ENCODE data around the gene ANKRD13D.
A peak's percentile ranks its signal among the peaks of the same experiment; 100 is the strongest.

DNA sequence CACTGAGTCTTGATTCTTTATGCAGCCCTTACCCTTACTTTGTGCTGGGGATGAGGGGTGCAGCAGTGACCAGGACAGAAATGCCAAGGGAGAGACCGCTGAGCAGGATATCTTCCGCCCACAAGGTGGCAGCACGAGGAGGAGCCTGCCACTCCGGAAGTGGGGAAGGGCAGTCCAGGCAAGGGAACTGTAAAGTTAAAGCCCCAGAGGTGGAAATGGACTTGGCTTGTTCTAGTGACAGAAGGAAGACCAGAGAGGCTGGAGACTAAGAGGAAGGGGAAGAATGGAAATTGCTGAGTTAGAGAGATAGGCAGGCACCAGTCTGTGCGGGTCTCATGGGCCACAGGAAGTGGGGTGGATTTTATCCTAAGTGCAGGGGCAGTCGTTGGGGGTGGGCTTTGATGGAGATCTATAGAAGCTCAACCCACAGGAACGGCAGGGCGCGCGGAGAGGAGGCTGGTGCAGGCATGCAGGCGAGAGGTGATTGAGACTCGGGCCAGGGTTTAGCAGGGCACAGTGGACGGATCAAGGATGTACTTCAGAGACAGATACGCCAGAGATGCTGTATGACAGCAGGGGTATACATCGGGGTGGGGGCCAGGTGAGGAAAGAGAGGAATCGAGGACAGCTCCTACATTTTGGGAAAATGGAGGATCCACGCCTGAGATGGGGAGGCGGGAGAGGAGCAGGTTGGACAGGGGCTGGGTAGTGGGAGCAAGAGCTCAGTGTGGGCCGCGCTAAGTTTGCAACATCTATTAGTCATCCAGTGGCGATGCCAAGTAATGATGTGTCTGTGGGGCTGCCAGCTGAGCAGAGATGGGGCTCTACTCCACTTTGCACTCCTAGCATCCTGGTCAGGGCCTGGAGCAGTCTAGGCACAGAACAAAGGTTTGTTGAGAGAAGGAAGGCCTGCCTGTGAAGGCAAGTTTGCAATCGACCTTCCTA lies 26.1 kb upstream of the ANKRD13D start:
- TF ChIP-seq CTCF (IDR thresholded peaks at IDR 0.05) (peak; percentile 72 to 89 (median 80)), POLR2A (IDR thresholded peaks at IDR 0.05) (no peak)

All from heart left ventricle (tissue), 13 donors.